ENCODE results near the gene NRAP. TPM values are rescaled to one million over a fixed set of nuclear protein-coding genes. Genes with fewer than 3 reads are reported as not detected.

NRAP gene
- total RNA-seq, 1 donor from 2014 or later, result not detected

GRCh38 chr10:113589201-113589770 lies 74.6 kb downstream of the NRAP start:
- no peak overlapping the region for H3K4me2 ChIP-seq
- Mint-ChIP-seq H3K27ac (no peak overlapping the region), H3K4me3 (no peak overlapping the region), H3K27me3 (ENCODE audit: insufficient read depth, low read depth) (peaks cover 8% of the 10 kb centered on the region), H3K36me3 (no peaks in the 10 kb centered on the region), H3K4me1 (peaks cover 32% of the 10 kb centered on the region), H3K9me3 (no peaks in the 10 kb centered on the region)
- DNase-seq (ENCODE audit: low spot score), result no peak
- no peaks in the 10 kb centered on the region for H3K9me3 ChIP-seq (ENCODE audit: low read depth)
- H3F3A ChIP-seq (ENCODE audit: low read depth), result no peaks in the 10 kb centered on the region
- H3K9ac ChIP-seq, result no peak overlapping the region
- H4K20me1 ChIP-seq (ENCODE audit: low read depth), result no peaks in the 10 kb centered on the region
- no peak for TF ChIP-seq EZH2phosphoT487 (IDR thresholded peaks at IDR 0.05)
- TF ChIP-seq, protein P1, sequence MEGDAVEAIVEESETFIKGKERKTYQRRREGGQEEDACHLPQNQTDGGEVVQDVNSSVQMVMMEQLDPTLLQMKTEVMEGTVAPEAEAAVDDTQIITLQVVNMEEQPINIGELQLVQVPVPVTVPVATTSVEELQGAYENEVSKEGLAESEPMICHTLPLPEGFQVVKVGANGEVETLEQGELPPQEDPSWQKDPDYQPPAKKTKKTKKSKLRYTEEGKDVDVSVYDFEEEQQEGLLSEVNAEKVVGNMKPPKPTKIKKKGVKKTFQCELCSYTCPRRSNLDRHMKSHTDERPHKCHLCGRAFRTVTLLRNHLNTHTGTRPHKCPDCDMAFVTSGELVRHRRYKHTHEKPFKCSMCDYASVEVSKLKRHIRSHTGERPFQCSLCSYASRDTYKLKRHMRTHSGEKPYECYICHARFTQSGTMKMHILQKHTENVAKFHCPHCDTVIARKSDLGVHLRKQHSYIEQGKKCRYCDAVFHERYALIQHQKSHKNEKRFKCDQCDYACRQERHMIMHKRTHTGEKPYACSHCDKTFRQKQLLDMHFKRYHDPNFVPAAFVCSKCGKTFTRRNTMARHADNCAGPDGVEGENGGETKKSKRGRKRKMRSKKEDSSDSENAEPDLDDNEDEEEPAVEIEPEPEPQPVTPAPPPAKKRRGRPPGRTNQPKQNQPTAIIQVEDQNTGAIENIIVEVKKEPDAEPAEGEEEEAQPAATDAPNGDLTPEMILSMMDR (IDR thresholded peaks at IDR 0.05), result no peak
- TF ChIP-seq EZH2 (IDR thresholded peaks at IDR 0.05), result no peak
- peaks cover under 1% of the 10 kb centered on the region for H3K4me1 ChIP-seq
- H3K27ac ChIP-seq, result no peak overlapping the region
- H3K36me3 ChIP-seq, result no peaks in the 10 kb centered on the region
- no peak overlapping the region for H2AFZ ChIP-seq (replicated peaks)
- no peaks in the 10 kb centered on the region for H3K27me3 ChIP-seq
- no peaks in the 10 kb centered on the region for H3K79me2 ChIP-seq (ENCODE audit: low read depth)
- no peak overlapping the region for H3K4me3 ChIP-seq

DNA sequence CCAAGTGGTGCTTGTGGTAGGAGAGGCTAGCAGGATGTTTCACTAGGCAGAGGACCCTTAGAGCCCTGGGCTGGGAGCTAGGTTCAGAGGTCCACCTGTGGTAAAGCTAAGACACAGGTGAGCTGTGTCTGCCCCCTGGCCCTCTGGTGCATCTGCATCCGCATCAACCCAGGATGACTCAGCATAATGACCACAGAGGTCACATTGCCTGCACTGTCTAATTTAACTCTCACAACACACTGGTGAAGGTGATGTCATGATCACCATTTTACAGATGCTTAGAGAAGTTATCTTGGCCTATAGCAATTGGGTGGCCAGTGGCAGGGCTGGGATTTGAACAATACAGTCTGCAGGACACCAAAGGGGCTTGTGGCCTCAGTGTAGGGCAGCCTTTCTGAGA lies 77.9 kb downstream of the NRAP start:
- H3K27me3 Mint-ChIP-seq (ENCODE audit: insufficient read depth, low read depth), result peaks cover 15% of the 10 kb centered on the region
- peaks cover 18% of the 10 kb centered on the region for H3K27me3 ChIP-seq

DNA sequence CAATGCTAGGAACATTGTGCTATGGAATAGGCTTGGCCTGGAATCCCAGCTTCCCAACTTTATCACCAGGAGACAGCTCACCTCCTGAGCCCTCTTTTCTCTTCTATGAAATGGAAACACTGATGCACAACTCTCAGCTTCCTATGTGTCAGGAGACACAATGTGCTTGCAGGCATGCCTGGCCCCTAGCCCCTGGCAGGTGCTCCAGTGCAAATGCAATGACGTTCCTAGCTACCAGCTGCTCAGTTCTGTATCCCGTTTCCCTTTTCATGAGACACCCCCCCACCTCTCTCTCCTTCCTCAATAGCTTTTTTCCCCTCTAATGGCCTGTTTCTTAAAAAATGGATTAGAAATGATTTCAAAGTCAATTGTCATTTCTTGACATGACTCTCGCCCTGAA lies 80.3 kb downstream of the NRAP start:
- peaks cover 19% of the 10 kb centered on the region for H3K27me3 ChIP-seq
- Mint-ChIP-seq H3K9me3 (no peaks in the 10 kb centered on the region), H3K4me1 (peaks cover 4% of the 10 kb centered on the region), H3K36me3 (no peaks in the 10 kb centered on the region), H3K27ac (no peak overlapping the region), H3K4me3 (no peak overlapping the region), H3K27me3 (ENCODE audit: insufficient read depth, low read depth) (peaks cover 11% of the 10 kb centered on the region)
- H3F3A ChIP-seq (ENCODE audit: low read depth), result no peaks in the 10 kb centered on the region
- H3K4me3 ChIP-seq, result no peak overlapping the region
- H3K27ac ChIP-seq, result no peak overlapping the region
- TF ChIP-seq, protein P1 (IDR thresholded peaks at IDR 0.05), result no peak
- TF ChIP-seq EZH2 (IDR thresholded peaks at IDR 0.05) (no peak), EZH2phosphoT487 (IDR thresholded peaks at IDR 0.05) (no peak)
- H3K36me3 ChIP-seq, result no peaks in the 10 kb centered on the region
- H3K4me1 ChIP-seq, result no peaks in the 10 kb centered on the region
- DNase-seq (ENCODE audit: low spot score), result no peak
- no peak overlapping the region for H3K9ac ChIP-seq
- no peaks in the 10 kb centered on the region for H3K9me3 ChIP-seq (ENCODE audit: low read depth)
- H3K79me2 ChIP-seq (ENCODE audit: low read depth), result no peaks in the 10 kb centered on the region
- no peaks in the 10 kb centered on the region for H4K20me1 ChIP-seq (ENCODE audit: low read depth)
- H2AFZ ChIP-seq (replicated peaks), result no peak overlapping the region
- H3K4me2 ChIP-seq, result no peak overlapping the region

More for the DNA sequence above, 77.9 kb downstream of the NRAP start:
- no peaks in the 10 kb centered on the region for H3K9me3 ChIP-seq (ENCODE audit: low read depth)
- no peaks in the 10 kb centered on the region for H3K79me2 ChIP-seq (ENCODE audit: low read depth)
- DNase-seq (ENCODE audit: low spot score), result no peak
- no peak overlapping the region for H3K9ac ChIP-seq
- no peaks in the 10 kb centered on the region for H3K4me1 ChIP-seq
- H2AFZ ChIP-seq (replicated peaks), result no peak overlapping the region
- Mint-ChIP-seq H3K36me3 (no peaks in the 10 kb centered on the region), H3K9me3 (no peaks in the 10 kb centered on the region), H3K4me1 (peaks cover 21% of the 10 kb centered on the region), H3K4me3 (no peak overlapping the region), H3K27ac (no peak overlapping the region)
- no peak overlapping the region for H3K4me3 ChIP-seq
- H3F3A ChIP-seq (ENCODE audit: low read depth), result no peaks in the 10 kb centered on the region
- H3K36me3 ChIP-seq, result no peaks in the 10 kb centered on the region
- TF ChIP-seq EZH2phosphoT487 (IDR thresholded peaks at IDR 0.05), result no peak
- H4K20me1 ChIP-seq (ENCODE audit: low read depth), result no peaks in the 10 kb centered on the region
- no peak overlapping the region for H3K4me2 ChIP-seq
- H3K27ac ChIP-seq, result no peak overlapping the region

GRCh38 chr10:113581092-113581491 lies 82.7 kb downstream of the NRAP start:
- peaks cover 19% of the 10 kb centered on the region for H3K27me3 ChIP-seq
- DNase-seq (ENCODE audit: low spot score), result no peak

More at GRCh38 chr10:113581092-113581491, 82.7 kb downstream of the NRAP start:
- Histone ChIP-seq H3K4me1 (no peaks in the 10 kb centered on the region), H3K4me2 (no peak overlapping the region), H3F3A (ENCODE audit: low read depth) (no peaks in the 10 kb centered on the region), H2AFZ (replicated peaks) (no peak overlapping the region), H4K20me1 (ENCODE audit: low read depth) (no peaks in the 10 kb centered on the region), H3K27ac (no peak overlapping the region), H3K79me2 (ENCODE audit: low read depth) (no peaks in the 10 kb centered on the region), H3K9ac (no peak overlapping the region), H3K36me3 (no peaks in the 10 kb centered on the region), H3K4me3 (no peak overlapping the region), H3K9me3 (ENCODE audit: low read depth) (no peaks in the 10 kb centered on the region)
- Mint-ChIP-seq H3K27me3 (ENCODE audit: insufficient read depth, low read depth) (peaks cover 17% of the 10 kb centered on the region), H3K36me3 (no peaks in the 10 kb centered on the region), H3K9me3 (no peaks in the 10 kb centered on the region), H3K27ac (peak overlapping the region; percentile 57), H3K4me3 (no peak overlapping the region), H3K4me1 (peaks cover 2% of the 10 kb centered on the region)
- TF ChIP-seq, protein P1 (IDR thresholded peaks at IDR 0.05), result no peak
- TF ChIP-seq EZH2phosphoT487 (IDR thresholded peaks at IDR 0.05) (no peak), EZH2 (IDR thresholded peaks at IDR 0.05) (no peak)
